Kidney (tissue), 14 donors: ENCODE measurements around the gene CAMTA1. TPM values are rescaled to one million over a fixed set of nuclear protein-coding genes. Genes with fewer than 3 reads are reported as not detected.

Experiments used
- DNase-seq, 5 donors: peaks; one replicate each; pipeline ENCODE4 v3.0.0-alpha.2; 2013 to 2020
- FAIRE-seq: peaks from 2 replicates; lab custom pipeline; 2012; peaks lifted over from hg19 to GRCh38; lab: Jason Lieb, UNC
- H3K27ac ChIP-seq, 2 donors: one replicate each; pipeline ENCODE4 v1.7.0; 2013; ENCODE audit warnings: low read depth in 2 of 2, low read length in 2 of 2, inconsistent platforms in 1 of 2
- H3K27me3 ChIP-seq: one replicate; pipeline ENCODE4 v1.7.1; 2013; ENCODE audit warnings: low read length, inconsistent platforms; ENCODE audit not compliant: control insufficient read depth, insufficient read depth
- H3K36me3 ChIP-seq, 3 donors: one replicate each; pipeline versions ENCODE4 v1.7.0 to v1.7.1; 2013; ENCODE audit warnings: low read length in 3 of 3, control low read depth in 1 of 3, inconsistent platforms in 1 of 3; ENCODE audit not compliant: insufficient read depth in 3 of 3, control insufficient read depth in 2 of 3
- H3K4me1 ChIP-seq, 3 donors: one replicate each; pipeline versions ENCODE4 v1.7.0 to v1.7.1; 2013; ENCODE audit warnings: low read length in 3 of 3, inconsistent platforms in 1 of 3, low read depth in 1 of 3; ENCODE audit not compliant: control insufficient read depth in 2 of 3, insufficient read depth in 2 of 3
- H3K4me3 ChIP-seq, 3 donors: one replicate each; pipeline versions ENCODE4 v1.7.0 to v1.8.1; 2013; ENCODE audit warnings: low read length in 3 of 3, control low read depth in 1 of 3, inconsistent platforms in 1 of 3
- H3K9ac ChIP-seq, 3 donors: one replicate each; pipeline versions ENCODE4 v1.7.0 to v1.7.1; 2013; ENCODE audit warnings: low read length in 3 of 3, control low read depth in 1 of 3, inconsistent platforms in 1 of 3
- H3K9me3 ChIP-seq, 3 donors: one replicate each; pipeline versions ENCODE4 v1.7.0 to v1.7.1; 2013; ENCODE audit warnings: low read length in 3 of 3, control low read depth in 1 of 3, inconsistent platforms in 1 of 3; ENCODE audit not compliant: control insufficient read depth in 2 of 3, insufficient read depth in 1 of 3
- CTCF ChIP-seq: IDR thresholded peaks from 3 replicates; pipeline ENCODE4 v1.5.1; 2012; ENCODE audit warnings: mild to moderate bottlenecking, moderate library complexity, borderline replicate concordance; ENCODE audit not compliant: insufficient read depth; ENCODE audit errors: extremely low read depth
- intact Hi-C: fragments of 100-400 bp; cut with DNase I; formaldehyde crosslinking; loops from one replicate; pipeline ENCODE4 v1.11.1; 2022
- polyA plus RNA-seq: library from polyadenylated mRNA; stranded (reverse); fragments of 350-450 nt; fragmentation: Illumina TruSeq; extraction: RNeasy Lipid Tissue Mini Kit (QIAGEN cat#74804); gene quantifications from one replicate; pipeline ENCODE4 v1.2.3, GENCODE V29; 2014; ENCODE audit warnings: low read depth, low replicate concordance; ENCODE audit not compliant: insufficient read depth
- total RNA-seq: library from RNA; stranded (reverse); fragmentation: NEBNext Ultra II Directional; extraction: Animal tissue kit (Norgen Biotek cat#: 25700); gene quantifications from one replicate; pipeline ENCODE4 v1.2.1, GENCODE V29; 2021
- donor health status: control.
- donor health status: control.
- donor health status: control.
- donor health status: control.
- donor health status: control.
- donor health status: DM: yes; HTN: yes; CAD: no.
- donor health status: Normal renal cell carcinoma (clear cell type).

The CAMTA1 gene
- total and polyA plus RNA-seq, 2 donors from 2014 or later = 79.0 to 170 TPM

DNA sequence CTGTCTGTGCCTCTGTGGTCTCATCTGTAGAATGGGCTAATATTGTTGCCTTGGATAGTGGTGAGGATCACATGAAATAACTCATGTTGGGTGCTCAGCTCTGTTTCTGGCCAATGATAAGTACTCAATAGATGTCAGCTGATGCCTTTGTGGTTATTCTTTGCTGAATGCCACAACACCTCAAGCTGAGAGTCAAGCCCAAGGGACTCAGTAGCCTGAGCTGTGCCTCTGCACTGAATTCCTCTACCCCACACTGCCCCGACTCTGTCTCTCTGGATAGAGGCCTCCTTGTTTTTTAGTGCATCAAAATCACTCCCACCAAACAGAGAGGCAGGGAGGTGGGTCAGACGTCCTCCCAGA is 789.8 kb downstream of the CAMTA1 start:
- Histone ChIP-seq H3K9ac (no peak overlapping the region), H3K27ac (no peak overlapping the region), H3K4me3 (no peak overlapping the region), H3K9me3 (no peaks in the 10 kb centered on the region), H3K36me3 (no peaks in the 10 kb centered on the region), H3K27me3 (no peaks in the 10 kb centered on the region), H3K4me1 (peaks cover 0 to 15% (median 0%) of the 10 kb centered on the region in 3 donors)
- DNase-seq (no peak), FAIRE-seq (no peak)
- intact Hi-C loops = no loop called here
- no peak for TF ChIP-seq CTCF

DNA sequence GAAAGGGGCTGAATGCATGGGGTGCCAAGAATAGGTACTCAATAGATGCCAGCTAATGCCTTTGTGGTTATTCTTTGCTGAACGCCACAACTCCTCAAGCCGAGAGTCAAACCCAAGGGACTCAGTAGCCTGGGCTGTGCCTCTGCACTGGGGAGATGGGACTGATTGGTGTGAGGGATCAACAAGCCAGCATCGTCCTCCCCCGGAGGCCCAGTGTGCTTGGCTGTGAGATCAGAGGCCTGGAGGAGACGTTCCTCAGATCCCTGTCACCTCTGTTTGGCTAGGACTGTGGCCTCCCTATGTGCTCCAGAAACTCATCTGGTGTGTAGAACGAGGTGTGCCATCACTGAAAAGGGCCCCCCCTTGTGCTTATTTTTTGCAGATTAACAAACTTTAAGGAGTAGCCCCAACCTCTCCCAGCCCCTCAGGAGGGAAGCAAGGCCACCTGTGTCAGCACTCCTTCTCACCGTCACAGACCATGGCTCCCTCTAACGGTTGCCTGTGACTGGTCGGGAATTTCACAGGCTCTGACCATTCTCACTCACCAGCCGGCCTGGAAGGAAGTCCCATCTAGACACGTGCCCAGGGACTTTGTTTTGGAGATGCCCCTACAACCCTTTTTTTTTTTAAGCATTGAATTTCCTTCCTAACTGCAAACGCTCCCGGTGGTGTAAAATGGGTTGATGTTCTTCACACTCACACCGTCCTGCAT is 791.8 kb downstream of the CAMTA1 start:
- peak; percentile 25 for TF ChIP-seq CTCF
- peaks cover 0 to 12% (median 0%) of the 10 kb centered on the region in 3 donors for H3K4me1 ChIP-seq
- DNase-seq (peak in 3 of 5 donors; percentile 49 to 58 (median 49)), FAIRE-seq (no peak)
- no peaks in the 10 kb centered on the region for H3K9me3 ChIP-seq
- no peaks in the 10 kb centered on the region for H3K36me3 ChIP-seq
- H3K4me3 ChIP-seq = no peak overlapping the region
- intact Hi-C loops = no loop called here
- H3K27ac ChIP-seq = no peak overlapping the region
- H3K27me3 ChIP-seq = no peaks in the 10 kb centered on the region
- no peak overlapping the region for H3K9ac ChIP-seq

DNA sequence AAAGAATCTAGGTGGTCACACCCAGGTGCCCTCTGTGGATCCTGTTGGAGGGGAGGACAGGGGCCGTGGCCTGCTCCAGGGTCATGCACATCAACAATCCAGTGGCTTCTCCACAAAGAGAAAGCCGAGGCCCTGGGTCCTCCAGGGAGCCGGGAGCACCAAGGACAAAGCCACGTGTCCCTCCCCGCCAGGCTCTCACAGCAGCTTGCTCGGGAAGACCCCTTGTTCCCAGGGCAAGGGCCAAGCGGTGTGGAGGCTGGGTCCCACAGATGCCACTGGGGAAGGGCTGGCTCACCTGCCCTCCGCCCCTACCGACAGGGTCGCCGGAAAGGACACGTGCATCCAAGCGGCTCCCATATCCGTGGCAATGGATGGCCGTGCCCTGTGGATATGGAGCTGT is 793.0 kb downstream of the CAMTA1 start:
- Histone ChIP-seq H3K9ac (no peak overlapping the region), H3K4me3 (no peak overlapping the region), H3K27me3 (no peaks in the 10 kb centered on the region), H3K9me3 (no peaks in the 10 kb centered on the region), H3K27ac (no peak overlapping the region), H3K36me3 (no peaks in the 10 kb centered on the region), H3K4me1 (peaks cover 0 to 12% (median 0%) of the 10 kb centered on the region in 3 donors)
- FAIRE-seq = no peak
- TF ChIP-seq CTCF = no peak
- peak in 1 of 5 donors; percentile 57 for DNase-seq
- intact Hi-C loops = no loop called here

- TF ChIP-seq CTCF = no peak
- H3K36me3 ChIP-seq = no peaks in the 10 kb centered on the region
- H3K9ac ChIP-seq = no peak overlapping the region
- H3K27ac ChIP-seq = no peak overlapping the region
- FAIRE-seq (no peak), DNase-seq (peak in 1 of 5 donors; percentile 49)
- H3K4me1 ChIP-seq = peaks cover 0 to 10% (median 0%) of the 10 kb centered on the region in 3 donors
- H3K9me3 ChIP-seq = no peaks in the 10 kb centered on the region
- intact Hi-C loops = no loop called here
- no peak overlapping the region for H3K4me3 ChIP-seq
- H3K27me3 ChIP-seq = no peaks in the 10 kb centered on the region
These were observed 793.8 kb downstream of the CAMTA1 start for GRCh38 chr1:7579016-7579415.
